B cell (primary cell): ENCODE results near the gene TMC1. TPM values are rescaled to one million over a fixed set of nuclear protein-coding genes. Genes with fewer than 3 reads are reported as not detected.

Source experiments
- ATAC-seq: fragments of 200-7000 bp; cut with Tn5 transposase; one replicate; pipeline ENCODE4 v1.10.0; 2021; ENCODE audit warnings: low read depth, mild to moderate bottlenecking, moderate number of reproducible peaks, moderate library complexity
- CTCF ChIA-PET: fragments of 350-600 bp; sonication (Branson Sonifier 250); formaldehyde crosslinking; loops from one replicate; lab custom pipeline; 2021; ENCODE audit warnings: antibody characterized with exemption, inconsistent platforms; lab: Charles Lee
- POLR2A ChIA-PET: fragments of 350-600 bp; sonication (Branson Sonifier 250); formaldehyde crosslinking; loops from one replicate; lab custom pipeline; 2021; ENCODE audit warnings: antibody characterized with exemption; lab: Charles Lee
- DNase-seq: peaks from one replicate; pipeline ENCODE4 v3.0.0; 2013
- H2AFZ ChIP-seq: 2 replicates; pipeline ENCODE4 v1.6.1; 2012; ENCODE audit warnings: mild to moderate bottlenecking, low read depth, low read length; ENCODE audit not compliant: insufficient read depth, poor library complexity, severe bottlenecking
- H3K27ac ChIP-seq, 2 donors: 1 replicate in 1 of 2; 2 replicates in 1 of 2; pipeline ENCODE4 v1.5.1; 2012 to 2013; ENCODE audit warnings: low read length in 2 of 2, mild to moderate bottlenecking in 2 of 2, moderate library complexity in 1 of 2
- H3K27me3 ChIP-seq, 4 experiments: fragments of 200-600 bp in 1 of 4; sonication (generic) in 1 of 4; replicated peaks in 1 of 4; 1 replicate in 2 of 4; 2 replicates in 2 of 4; pipeline versions ENCODE4 v1.6.1 to v1.7.0; 2013 to 2016; ENCODE audit warnings: low read length in 3 of 4, mild to moderate bottlenecking in 2 of 4, mixed read lengths in 1 of 4, moderate library complexity in 1 of 4; ENCODE audit not compliant: insufficient read depth in 4 of 4, control insufficient read depth in 3 of 4; ENCODE audit errors: control extremely low read depth in 1 of 4
- H3K36me3 ChIP-seq, 2 experiments: replicated peaks in 1 of 2; 1 replicate in 1 of 2; 2 replicates in 1 of 2; pipeline versions ENCODE4 v1.6.1 to v1.7.1; 2013; ENCODE audit warnings: low read length in 1 of 2; ENCODE audit not compliant: insufficient read depth in 2 of 2, control insufficient read depth in 1 of 2; ENCODE audit errors: control extremely low read depth in 1 of 2, extremely low read depth in 1 of 2
- H3K4me1 ChIP-seq, 2 donors: fragments of 200-600 bp in 1 of 2; sonication (generic) in 1 of 2; 1 replicate in 1 of 2; 2 replicates in 1 of 2; pipeline versions ENCODE4 v1.5.1 to v1.6.1; 2013 to 2017; ENCODE audit warnings: low read length in 2 of 2; ENCODE audit not compliant: control insufficient read depth in 2 of 2, insufficient read depth in 2 of 2
- H3K4me2 ChIP-seq: replicated peaks from 2 replicates; pipeline ENCODE3; 2012; ENCODE audit warnings: mild to moderate bottlenecking, low read depth, low read length; ENCODE audit not compliant: poor library complexity, severe bottlenecking
- H3K4me3 ChIP-seq, 5 experiments: fragments of 200-600 bp in 1 of 5; sonication (generic) in 1 of 5; 1 replicate in 3 of 5; 2 replicates in 2 of 5; pipeline versions ENCODE4 v1.5.1 to v1.7.0; 2011 to 2016; ENCODE audit warnings: low read length in 4 of 5, mild to moderate bottlenecking in 4 of 5, low read depth in 2 of 5, control low read depth in 1 of 5, moderate library complexity in 1 of 5; ENCODE audit not compliant: insufficient read depth in 1 of 5; ENCODE audit errors: control extremely low read depth in 1 of 5, extremely low read depth in 1 of 5
- H3K79me2 ChIP-seq: fragments of 200-600 bp; sonication (generic); one replicate; pipeline ENCODE4 v1.6.0; 2016; ENCODE audit warnings: low read length; ENCODE audit not compliant: control insufficient read depth, insufficient read depth
- H3K9ac ChIP-seq: fragments of 200-600 bp; sonication (generic); 2 replicates; pipeline ENCODE4 v1.6.1; 2017; ENCODE audit warnings: mild to moderate bottlenecking, low read length, moderate library complexity
- H3K9me3 ChIP-seq, 3 donors: one replicate each; pipeline versions ENCODE4 v1.6.1 to v1.7.1; 2013; ENCODE audit warnings: low read length in 2 of 3; ENCODE audit not compliant: control insufficient read depth in 2 of 3, insufficient read depth in 1 of 3; ENCODE audit errors: control extremely low read depth in 1 of 3
- H4K20me1 ChIP-seq: 2 replicates; pipeline ENCODE4 v1.6.0; 2012; ENCODE audit warnings: mild to moderate bottlenecking, low read length; ENCODE audit not compliant: insufficient read depth, control insufficient read depth, poor library complexity, severe bottlenecking
- H3K27ac Mint-ChIP-seq: one replicate; pipeline ENCODE4 v1.8.0; 2021; ENCODE audit warnings: mixed read lengths
- H3K27me3 Mint-ChIP-seq: one replicate; pipeline ENCODE4 v1.8.0; 2021; ENCODE audit warnings: mixed read lengths
- H3K4me1 Mint-ChIP-seq: one replicate; pipeline ENCODE4 v1.8.0; 2021; ENCODE audit warnings: mixed read lengths
- H3K4me3 Mint-ChIP-seq: one replicate; pipeline ENCODE4 v1.8.0; 2021; ENCODE audit warnings: mixed read lengths
- H3K9me3 Mint-ChIP-seq: one replicate; pipeline ENCODE4 v1.8.0; 2022; ENCODE audit warnings: mixed read lengths; ENCODE audit not compliant: insufficient read depth
- CTCF ChIP-seq: fragments of 200-600 bp; IDR thresholded peaks from one replicate; pipeline ENCODE4 v1.8.0; 2022; ENCODE audit warnings: antibody characterized with exemption, mild to moderate bottlenecking
- EZH2 ChIP-seq: IDR thresholded peaks from 2 replicates; pipeline ENCODE4 v1.6.1; 2012; ENCODE audit warnings: borderline replicate concordance, low read depth, mild to moderate bottlenecking, moderate library complexity, low read length; ENCODE audit not compliant: insufficient read depth, poor library complexity, severe bottlenecking
- WGBS: methylation state at CpG from one replicate; pipeline ENCODE4 v1.1.5; 2013; ENCODE audit warnings: missing lambda C conversion rate; ENCODE audit not compliant: insufficient coverage; 5-methylcytosine and 5-hydroxymethylcytosine counted together
- intact Hi-C: fragments of 100-400 bp; cut with micrococcal nuclease; formaldehyde crosslinking; loops from one replicate; pipeline ENCODE4 v1.10.0; 2022
- polyA plus RNA-seq: library from polyadenylated mRNA; depleted of rRNA; stranded (reverse); fragments of >200 nt; gene quantifications from 2 replicates; pipeline ENCODE4 v1.2.3, GENCODE V29; 2012
- total RNA-seq, 2 donors: library from RNA; stranded (reverse); fragments of 120-200 nt in 1 of 2; gene quantifications; 1 replicate in 1 of 2; 2 replicates in 1 of 2; pipeline versions ENCODE4 v1.2.3 to v1.2.4, GENCODE V29; 2013 to 2022

Gene TMC1
- total and polyA plus RNA-seq, 2 donors (not counting 1 experiment from before 2014, with no cell fraction given), result not detected

GRCh38 chr9:72882117-72882775, 360.8 kb downstream of the TMC1 start:
- no peak for DNase-seq
- no peaks in the 10 kb centered on the region for H3K4me1 Mint-ChIP-seq
- no peak overlapping the region for H3K27ac Mint-ChIP-seq
- no peak for ATAC-seq
- H3K9me3 Mint-ChIP-seq, result peaks cover 2% of the 10 kb centered on the region
- Histone ChIP-seq H3K27me3 (no peaks in the 10 kb centered on the region), H3K9me3 (peaks cover 0 to 6% (median 0%) of the 10 kb centered on the region in 3 donors), H3K4me2 (no peak overlapping the region), H2AFZ (no peak overlapping the region), H3K9ac (no peak overlapping the region), H4K20me1 (no peaks in the 10 kb centered on the region), H3K4me1 (no peaks in the 10 kb centered on the region), H3K36me3 (no peaks in the 10 kb centered on the region), H3K4me3 (no peak overlapping the region), H3K79me2 (no peaks in the 10 kb centered on the region), H3K27ac (no peak overlapping the region)
- POLR2A ChIA-PET, result no interaction called here
- intact Hi-C loops, result no loop called here
- no peak for TF ChIP-seq CTCF
- H3K27me3 Mint-ChIP-seq, result no peaks in the 10 kb centered on the region
- CTCF ChIA-PET, result no interaction called here
- 100% methylated on average over 4 of the region's 6 CpGs for WGBS
- no peak overlapping the region for H3K4me3 Mint-ChIP-seq

- Mint-ChIP-seq H3K4me3 (no peak overlapping the region), H3K9me3 (peaks cover 2% of the 10 kb centered on the region), H3K27me3 (no peaks in the 10 kb centered on the region), H3K4me1 (no peaks in the 10 kb centered on the region), H3K27ac (no peak overlapping the region)
- ChIA-PET POLR2A (no interaction called here), CTCF (no interaction called here)
- H3K79me2 ChIP-seq, result no peaks in the 10 kb centered on the region
- H3K4me1 ChIP-seq, result no peaks in the 10 kb centered on the region
- H4K20me1 ChIP-seq, result no peaks in the 10 kb centered on the region
- no peak overlapping the region for H3K4me3 ChIP-seq
- no peaks in the 10 kb centered on the region for H3K36me3 ChIP-seq
- no peaks in the 10 kb centered on the region for H3K27me3 ChIP-seq
- WGBS, result 100% methylated on average over 1 of the region's 3 CpGs
- intact Hi-C loops, result no loop called here
- no peak overlapping the region for H3K9ac ChIP-seq
- H3K4me2 ChIP-seq, result no peak overlapping the region
- H3K27ac ChIP-seq, result no peak overlapping the region
- no peak overlapping the region for H2AFZ ChIP-seq
- H3K9me3 ChIP-seq, result peaks cover 0 to 6% (median 0%) of the 10 kb centered on the region in 3 donors
- ATAC-seq (no peak), DNase-seq (no peak)
- TF ChIP-seq EZH2 (no peak), CTCF (no peak)
These were observed 362.5 kb downstream of the TMC1 start for GRCh38 chr9:72883875-72884274.
